ENCODE results near the gene MPP4. TPM values are rescaled to one million over a fixed set of nuclear protein-coding genes. Genes with fewer than 3 reads are reported as not detected.

The MPP4 gene
- total and polyA plus RNA-seq, 9 of the 15 experiments (the other 6 are each of a cell fraction or from before 2014, with no cell fraction given) = 0.03 to 0.08 TPM; not detected in 7

- TF ChIP-seq MAFK (IDR thresholded peaks at IDR 0.05; ENCODE audit: low read length) = peak; percentile 34; the same call in 1 of the 2 replicates
- TF ChIP-seq ZNF316 (IDR thresholded peaks at IDR 0.05) = peak; percentile 36
- peak; percentile 48 for TF ChIP-seq MAFF (IDR thresholded peaks at IDR 0.05; ENCODE audit: low read length)
- TF ChIP-seq STAT5A (IDR thresholded peaks at IDR 0.05; ENCODE audit: borderline replicate concordance, low read length) = no peak
- TF ChIP-seq CSDE1 (IDR thresholded peaks at IDR 0.05) = no peak
- TF ChIP-seq ZC3H8 (IDR thresholded peaks at IDR 0.05) = no peak
- no peak for TF ChIP-seq SIN3B (IDR thresholded peaks at IDR 0.05; ENCODE audit: low read depth)
- TF ChIP-seq ZNF444 (CRISPR knock-in tag; IDR thresholded peaks at IDR 0.05) = no peak
- TF ChIP-seq ZNF668 (CRISPR knock-in tag; IDR thresholded peaks at IDR 0.05) = no peak
- TF ChIP-seq TCF7L2 (IDR thresholded peaks at IDR 0.05; ENCODE audit: low read depth, low read length) = no peak
- H3K9me3 ChIP-seq (replicated peaks; ENCODE audit: control insufficient read depth, insufficient read depth, low read depth, low read length) = no peaks in the 10 kb centered on the region
- in situ Hi-C loops (cut with MboI) (no loop called here), intact Hi-C loops (cut with micrococcal nuclease) (no loop called here)
- no TSS peak for BruUV-seq (replicated peaks)
- no peaks in the 10 kb centered on the region for H4K20me1 ChIP-seq (replicated peaks; ENCODE audit: control insufficient read depth, insufficient read depth, low read length)
- no peak overlapping the region for H3K27ac ChIP-seq (ENCODE audit: extremely low read depth, low read depth, low read length)
- H3K36me3 ChIP-seq (ENCODE audit: control insufficient read depth, insufficient read depth, low read length) = no peaks in the 10 kb centered on the region
- H3K9me1 ChIP-seq (ENCODE audit: control insufficient read depth, insufficient read depth, low read length) = no peaks in the 10 kb centered on the region
- 13% methylated on average over 2 of the region's 2 CpGs for WGBS (ENCODE audit: insufficient coverage, low coverage, missing lambda C conversion rate)
- no peaks in the 10 kb centered on the region; a peak in 2 of 5 replicates for H3K27me3 ChIP-seq (ENCODE audit: control insufficient read depth in 2 of 2, insufficient read depth in 2 of 2, low read length in 2 of 2)
- H3K4me1 ChIP-seq (replicated peaks in 1 of 2; ENCODE audit: control insufficient read depth in 2 of 2, insufficient read depth in 2 of 2, low read length in 2 of 2) = no peaks in the 10 kb centered on the region
- no peak overlapping the region for H3K4me3 ChIP-seq
- no peak overlapping the region for H3K9ac ChIP-seq (ENCODE audit: insufficient read depth in 1 of 2, low read depth in 2 of 2, low read length in 2 of 2)
- H3K79me2 ChIP-seq (ENCODE audit: control insufficient read depth, insufficient read depth, low read length) = no peaks in the 10 kb centered on the region
- ChIA-PET POLR2A (no interaction called here), CTCF (ENCODE audit: low intra/inter-chr PET ratio) (no interaction called here)
- no peak overlapping the region for H3K4me2 ChIP-seq (ENCODE audit: insufficient read depth, low read length)
- DNase-seq (ENCODE audit: extremely low read depth in 1 of 4, low spot score in 3 of 4) (no peak), FAIRE-seq (no peak), ATAC-seq (no peak)
- H2AFZ ChIP-seq (ENCODE audit: low read depth, low read length) = no peak overlapping the region
Measured at GRCh38 chr2:201607568-201607967, 90.9 kb downstream of the MPP4 start.

GRCh38 chr2:201600906-201601305 lies 97.5 kb downstream of the MPP4 start:
- in situ Hi-C loops (cut with MboI) (no loop called here), intact Hi-C loops (cut with micrococcal nuclease) (no loop called here)
- Histone ChIP-seq H3K36me3 (ENCODE audit: control insufficient read depth, insufficient read depth, low read length) (no peaks in the 10 kb centered on the region), H3K9ac (ENCODE audit: insufficient read depth in 1 of 2, low read depth in 2 of 2, low read length in 2 of 2) (no peak overlapping the region), H3K9me1 (ENCODE audit: control insufficient read depth, insufficient read depth, low read length) (no peaks in the 10 kb centered on the region), H3K9me3 (replicated peaks; ENCODE audit: control insufficient read depth, insufficient read depth, low read depth, low read length) (no peaks in the 10 kb centered on the region), H3K27me3 (ENCODE audit: control insufficient read depth in 2 of 2, insufficient read depth in 2 of 2, low read length in 2 of 2) (no peaks in the 10 kb centered on the region), H3K79me2 (ENCODE audit: control insufficient read depth, insufficient read depth, low read length) (no peaks in the 10 kb centered on the region), H3K27ac (ENCODE audit: extremely low read depth, low read depth, low read length) (no peak overlapping the region), H3K4me2 (ENCODE audit: insufficient read depth, low read length) (no peak overlapping the region), H2AFZ (ENCODE audit: low read depth, low read length) (no peak overlapping the region), H3K4me1 (replicated peaks in 1 of 2; ENCODE audit: control insufficient read depth in 2 of 2, insufficient read depth in 2 of 2, low read length in 2 of 2) (no peaks in the 10 kb centered on the region), H3K4me3 (no peak overlapping the region), H4K20me1 (replicated peaks; ENCODE audit: control insufficient read depth, insufficient read depth, low read length) (no peaks in the 10 kb centered on the region)
- ChIA-PET POLR2A (no interaction called here), CTCF (ENCODE audit: low intra/inter-chr PET ratio) (no interaction called here)
- BruUV-seq (replicated peaks) = no TSS peak
- DNase-seq (ENCODE audit: extremely low read depth in 1 of 4, low spot score in 3 of 4) (no peak), ATAC-seq (no peak), FAIRE-seq (no peak)
- WGBS (ENCODE audit: insufficient coverage, low coverage, missing lambda C conversion rate) = 11% methylated on average over 3 of the region's 3 CpGs
- no peak for TF ChIP-seq ASH1L (IDR thresholded peaks at IDR 0.05; ENCODE audit: borderline replicate concordance, low read depth, partially characterized antibody)
- no peak for TF ChIP-seq ZNF764 (CRISPR knock-in tag; IDR thresholded peaks at IDR 0.05; ENCODE audit: low read depth)
- TF ChIP-seq MECOM (CRISPR knock-in tag; IDR thresholded peaks at IDR 0.05) = no peak
- no peak for TF ChIP-seq ARNT (IDR thresholded peaks at IDR 0.05)
- no peak for TF ChIP-seq SMC3 (conservative IDR thresholded peaks at IDR 0.05; ENCODE audit: insufficient read depth, low read depth, low read length)
- TF ChIP-seq HINFP (tag; conservative IDR thresholded peaks at IDR 0.05; ENCODE audit: low read depth) = no peak
- TF ChIP-seq ZNF24 (IDR thresholded peaks at IDR 0.05) = no peak
- TF ChIP-seq ZNF395 (CRISPR knock-in tag; IDR thresholded peaks at IDR 0.05) = no peak

Data from K562 (cell line).